ENCODE measurements around the gene CRYBB1.

The CRYBB1 gene

GRCh38 chr22:26606611-26607010, 11.2 kb downstream of the CRYBB1 start:
- no peak for DNase-seq (ENCODE audit: low read depth in 3 of 3)

- no peak for DNase-seq (ENCODE audit: low read depth in 3 of 3)
These were observed 13.5 kb downstream of the CRYBB1 start for GRCh38 chr22:26604368-26604767.

- no peak for DNase-seq (ENCODE audit: low read depth in 3 of 3)
These were observed 15.7 kb downstream of the CRYBB1 start for GRCh38 chr22:26602127-26602526.

GRCh38 chr22:26601726-26602125, 16.1 kb downstream of the CRYBB1 start:
- no peak for DNase-seq (ENCODE audit: low read depth in 3 of 3)

GRCh38 chr22:26599505-26599904, 18.3 kb downstream of the CRYBB1 start:
- no peak for DNase-seq (ENCODE audit: low read depth in 3 of 3)

- DNase-seq (ENCODE audit: low read depth in 3 of 3): no peak
These were observed 20.3 kb downstream of the CRYBB1 start for GRCh38 chr22:26597480-26597879.

GRCh38 chr22:26597026-26597425, 20.8 kb downstream of the CRYBB1 start:
- DNase-seq (ENCODE audit: low read depth in 3 of 3): no peak

- no peak for DNase-seq (ENCODE audit: low read depth in 3 of 3)
These were observed 24.1 kb downstream of the CRYBB1 start for GRCh38 chr22:26593763-26594162.

GRCh38 chr22:26592421-26592891, 25.4 kb downstream of the CRYBB1 start:
- DNase-seq (ENCODE audit: low read depth in 3 of 3): no peak

GRCh38 chr22:26589845-26590736, 27.7 kb downstream of the CRYBB1 start, which contains the start of gene TPST2:
TPST2 (minus strand) TSS chr22:26590132; CDS start chr22:26541630, 48,502 bp downstream.
- peak; percentile 62 to 71 (median 66) for DNase-seq (ENCODE audit: low read depth in 3 of 3)

- DNase-seq (ENCODE audit: low read depth in 3 of 3): peak in 2 of 3 experiments; percentile 18 to 34
These were observed 28.4 kb downstream of the CRYBB1 start for GRCh38 chr22:26589367-26589844.

GRCh38 chr22:26588729-26589366, 29.0 kb downstream of the CRYBB1 start:
- DNase-seq (ENCODE audit: low read depth in 3 of 3): no peak

GRCh38 chr22:26587991-26588613, 29.7 kb downstream of the CRYBB1 start:
- no peak for DNase-seq (ENCODE audit: low read depth in 3 of 3)

GRCh38 chr22:26586556-26587325, 31.1 kb downstream of the CRYBB1 start:
- DNase-seq (ENCODE audit: low read depth in 3 of 3): no peak

- DNase-seq (ENCODE audit: low read depth in 3 of 3): no peak
These were observed 32.6 kb downstream of the CRYBB1 start for GRCh38 chr22:26585104-26585790.

GRCh38 chr22:26584010-26584409, 33.8 kb downstream of the CRYBB1 start:
- DNase-seq (ENCODE audit: low read depth in 3 of 3): no peak

- DNase-seq (ENCODE audit: low read depth in 3 of 3): no peak
These were observed 36.1 kb downstream of the CRYBB1 start for GRCh38 chr22:26581633-26582168.

- DNase-seq (ENCODE audit: low read depth in 3 of 3): no peak
These were observed 36.8 kb downstream of the CRYBB1 start for GRCh38 chr22:26581026-26581425.

- no peak for DNase-seq (ENCODE audit: low read depth in 3 of 3)
These were observed 37.4 kb downstream of the CRYBB1 start for GRCh38 chr22:26580240-26580962.

GRCh38 chr22:26579331-26579886, 38.4 kb downstream of the CRYBB1 start:
- no peak for DNase-seq (ENCODE audit: low read depth in 3 of 3)
